Measurements from ENCODE around the gene KLHDC8A. TPM values are rescaled to one million over a fixed set of nuclear protein-coding genes. Genes with fewer than 3 reads are reported as not detected.

The KLHDC8A gene
- total RNA-seq, 1 donor from 2014 or later: 0.27 TPM

DNA sequence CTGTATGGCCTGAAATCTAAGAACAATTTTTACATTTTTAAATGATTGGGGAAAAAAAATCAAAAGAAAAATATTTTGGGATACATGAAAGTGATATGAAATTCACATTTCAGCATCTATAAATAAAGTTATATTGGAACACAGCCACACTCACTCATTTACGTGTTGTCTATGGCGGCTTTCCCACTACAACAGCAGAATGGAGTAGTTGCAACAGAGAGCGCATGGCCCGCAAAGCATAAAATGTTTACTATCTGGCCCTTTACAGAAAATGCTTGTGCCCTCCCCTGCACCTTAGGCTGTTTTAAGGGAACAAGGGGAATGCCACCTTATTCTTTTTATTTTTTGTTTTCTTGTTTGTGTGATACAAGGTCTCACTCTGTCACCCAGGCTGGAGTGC lies 3.5 kb downstream of the KLHDC8A start:
- Histone ChIP-seq H3K27ac (replicated peaks) (no peak overlapping the region), H3K36me3 (no peaks in the 10 kb centered on the region), H3K4me3 (no peak overlapping the region), H3K27me3 (ENCODE audit: low read depth) (peaks cover 35% of the 10 kb centered on the region), H3K9me3 (replicated peaks) (no peaks in the 10 kb centered on the region), H3K4me1 (peaks cover 14% of the 10 kb centered on the region)
- TF ChIP-seq, protein P1, sequence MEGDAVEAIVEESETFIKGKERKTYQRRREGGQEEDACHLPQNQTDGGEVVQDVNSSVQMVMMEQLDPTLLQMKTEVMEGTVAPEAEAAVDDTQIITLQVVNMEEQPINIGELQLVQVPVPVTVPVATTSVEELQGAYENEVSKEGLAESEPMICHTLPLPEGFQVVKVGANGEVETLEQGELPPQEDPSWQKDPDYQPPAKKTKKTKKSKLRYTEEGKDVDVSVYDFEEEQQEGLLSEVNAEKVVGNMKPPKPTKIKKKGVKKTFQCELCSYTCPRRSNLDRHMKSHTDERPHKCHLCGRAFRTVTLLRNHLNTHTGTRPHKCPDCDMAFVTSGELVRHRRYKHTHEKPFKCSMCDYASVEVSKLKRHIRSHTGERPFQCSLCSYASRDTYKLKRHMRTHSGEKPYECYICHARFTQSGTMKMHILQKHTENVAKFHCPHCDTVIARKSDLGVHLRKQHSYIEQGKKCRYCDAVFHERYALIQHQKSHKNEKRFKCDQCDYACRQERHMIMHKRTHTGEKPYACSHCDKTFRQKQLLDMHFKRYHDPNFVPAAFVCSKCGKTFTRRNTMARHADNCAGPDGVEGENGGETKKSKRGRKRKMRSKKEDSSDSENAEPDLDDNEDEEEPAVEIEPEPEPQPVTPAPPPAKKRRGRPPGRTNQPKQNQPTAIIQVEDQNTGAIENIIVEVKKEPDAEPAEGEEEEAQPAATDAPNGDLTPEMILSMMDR (IDR thresholded peaks at IDR 0.05; ENCODE audit: borderline replicate concordance): no peak
- DNase-seq: no peak
- intact Hi-C loops (cut with micrococcal nuclease): no loop called here

DNA sequence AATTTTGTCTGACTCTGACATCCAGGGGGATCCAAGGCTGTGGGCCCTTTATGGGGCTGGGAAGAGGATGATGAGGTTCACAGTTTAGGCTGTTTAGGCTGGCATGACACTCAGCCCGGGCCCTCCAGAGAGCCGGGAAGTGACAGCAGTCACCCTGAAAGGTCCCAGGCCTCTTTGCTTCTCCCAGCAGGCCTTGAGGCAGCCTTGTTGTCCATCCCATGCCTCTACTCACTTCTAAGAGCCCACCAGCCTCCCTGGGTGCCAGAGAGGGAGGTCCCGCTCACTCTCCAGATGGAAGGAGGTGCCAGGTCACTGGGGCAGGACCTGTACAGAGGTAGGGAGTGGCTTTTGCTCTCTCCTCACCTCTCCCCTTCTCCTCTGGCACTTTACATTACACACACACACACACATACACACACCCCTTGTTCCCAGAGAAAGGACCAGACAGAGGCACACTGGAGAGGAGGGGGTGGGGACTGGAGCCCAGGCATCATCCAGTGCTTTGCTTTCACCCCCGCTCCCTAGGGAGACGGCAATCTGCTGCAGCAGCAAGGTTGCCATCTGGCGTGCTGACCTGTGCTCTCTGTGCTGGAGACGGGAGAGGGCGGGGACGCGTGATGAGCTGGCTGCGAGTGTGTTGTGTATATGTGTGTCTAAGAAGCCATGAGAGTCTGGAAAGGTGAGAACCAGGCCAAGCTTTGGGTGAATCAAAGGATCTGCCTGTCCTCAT lies 4.6 kb downstream of the KLHDC8A start:
- TF ChIP-seq, protein P1 (IDR thresholded peaks at IDR 0.05; ENCODE audit: borderline replicate concordance): no peak
- H3K9me3 ChIP-seq (replicated peaks): no peaks in the 10 kb centered on the region
- H3K4me3 ChIP-seq: no peak overlapping the region
- no peak overlapping the region for H3K27ac ChIP-seq (replicated peaks)
- peaks cover 35% of the 10 kb centered on the region for H3K27me3 ChIP-seq (ENCODE audit: low read depth)
- no peak for DNase-seq
- H3K4me1 ChIP-seq: peaks cover 14% of the 10 kb centered on the region
- H3K36me3 ChIP-seq: no peaks in the 10 kb centered on the region
- intact Hi-C loops (cut with micrococcal nuclease): no loop called here

GRCh38 chr1:205350691-205351141 lies 6.0 kb downstream of the KLHDC8A start:
- Histone ChIP-seq H3K9me3 (replicated peaks) (no peaks in the 10 kb centered on the region), H3K36me3 (no peaks in the 10 kb centered on the region), H3K27me3 (ENCODE audit: low read depth) (peaks cover 35% of the 10 kb centered on the region), H3K4me1 (peaks cover 8% of the 10 kb centered on the region), H3K4me3 (no peak overlapping the region), H3K27ac (replicated peaks) (no peak overlapping the region)
- intact Hi-C loops (cut with micrococcal nuclease): no loop called here
- TF ChIP-seq, protein P1 (IDR thresholded peaks at IDR 0.05; ENCODE audit: borderline replicate concordance): no peak
- no peak for DNase-seq

DNA sequence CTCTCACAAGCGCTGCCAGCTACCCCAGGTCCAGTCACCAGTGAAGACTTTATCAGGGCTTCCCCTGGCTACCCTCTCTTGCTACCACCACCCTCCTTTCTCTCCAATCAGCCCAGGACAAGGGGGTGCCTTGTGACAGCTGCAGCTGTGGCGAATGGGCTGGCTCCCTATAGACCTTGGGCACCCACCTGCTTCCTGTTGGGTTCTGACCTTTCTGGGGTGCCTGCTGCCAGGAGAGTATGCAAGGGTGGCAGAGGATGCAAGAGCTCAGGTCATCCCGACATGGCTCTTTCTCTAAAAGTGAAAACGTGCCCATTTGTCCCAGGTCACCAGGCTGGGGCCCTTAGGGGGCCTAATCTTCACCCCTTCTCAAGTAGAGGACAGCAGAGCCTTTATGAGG lies 6.6 kb downstream of the KLHDC8A start:
- Histone ChIP-seq H3K27ac (replicated peaks) (no peak overlapping the region), H3K4me3 (no peak overlapping the region), H3K36me3 (no peaks in the 10 kb centered on the region), H3K4me1 (peaks cover 8% of the 10 kb centered on the region), H3K27me3 (ENCODE audit: low read depth) (peaks cover 35% of the 10 kb centered on the region), H3K9me3 (replicated peaks) (no peaks in the 10 kb centered on the region)
- TF ChIP-seq, protein P1 (IDR thresholded peaks at IDR 0.05; ENCODE audit: borderline replicate concordance): no peak
- intact Hi-C loops (cut with micrococcal nuclease): no loop called here
- no peak for DNase-seq

GRCh38 chr1:205348554-205349487 lies 7.9 kb downstream of the KLHDC8A start:
- TF ChIP-seq, protein P1 (IDR thresholded peaks at IDR 0.05; ENCODE audit: borderline replicate concordance): no peak
- H3K27ac ChIP-seq (replicated peaks): no peak overlapping the region
- no peaks in the 10 kb centered on the region for H3K9me3 ChIP-seq (replicated peaks)
- intact Hi-C loops (cut with micrococcal nuclease): no loop called here
- no peak overlapping the region for H3K4me3 ChIP-seq
- H3K4me1 ChIP-seq: peaks cover 15% of the 10 kb centered on the region
- no peaks in the 10 kb centered on the region for H3K36me3 ChIP-seq
- DNase-seq: no peak
- peaks cover 46% of the 10 kb centered on the region for H3K27me3 ChIP-seq (ENCODE audit: low read depth)

Measured in left ventricle myocardium inferior (tissue), 1 donor.